Retinal pigment epithelial cell (primary cell): Measurements from ENCODE around the gene FRMD3.
A peak's percentile ranks its signal among the peaks of the same experiment; 100 is the strongest.

Experiments
- DNase-seq: peaks from one replicate; pipeline ENCODE4 v3.0.0-alpha.2; 2010; ENCODE audit warnings: low read depth
- H3K4me3 ChIP-seq: 2 replicates; pipeline ENCODE4 v1.5.1; 2011; ENCODE audit warnings: mild to moderate bottlenecking, low read length, control low read depth, moderate library complexity
- CTCF ChIP-seq: conservative IDR thresholded peaks from 2 replicates; pipeline ENCODE4 v1.5.1; 2011; ENCODE audit warnings: low read depth, low read length, control low read depth, inconsistent platforms

Gene FRMD3

GRCh38 chr9:83209188-83209731, 328.9 kb downstream of the FRMD3 start:
- no peak for DNase-seq
- no peak for TF ChIP-seq CTCF
- no peak overlapping the region for H3K4me3 ChIP-seq

GRCh38 chr9:83208065-83208850, 329.9 kb downstream of the FRMD3 start:
- H3K4me3 ChIP-seq: no peak overlapping the region
- DNase-seq: no peak
- TF ChIP-seq CTCF: no peak

- no peak for DNase-seq
- no peak for TF ChIP-seq CTCF
- H3K4me3 ChIP-seq: no peak overlapping the region
These were observed 334.2 kb downstream of the FRMD3 start for GRCh38 chr9:83204047-83204446.

GRCh38 chr9:83200531-83200930, 337.7 kb downstream of the FRMD3 start:
- no peak for DNase-seq
- no peak for TF ChIP-seq CTCF
- H3K4me3 ChIP-seq: no peak overlapping the region

GRCh38 chr9:83199832-83200231, 338.4 kb downstream of the FRMD3 start:
- no peak for DNase-seq
- no peak overlapping the region for H3K4me3 ChIP-seq
- TF ChIP-seq CTCF: no peak

GRCh38 chr9:83199240-83199639, 339.0 kb downstream of the FRMD3 start:
- peak; percentile 35 for DNase-seq
- H3K4me3 ChIP-seq: no peak overlapping the region
- peak; percentile 80 for TF ChIP-seq CTCF

GRCh38 chr9:83198371-83198770, 339.8 kb downstream of the FRMD3 start:
- no peak overlapping the region for H3K4me3 ChIP-seq
- no peak for DNase-seq
- TF ChIP-seq CTCF: no peak
